HEK293T (cell line): ENCODE data around the gene C12orf76.

Experiments used
- FOXK2 ChIP-seq: fragments of 450-650 bp; IDR thresholded peaks from 2 replicates; pipeline ENCODE4 v1.6.1; 2016; ENCODE audit warnings: mild to moderate bottlenecking
- FOXM1 ChIP-seq: fragments of 450-650 bp; IDR thresholded peaks from 2 replicates; pipeline ENCODE4 v1.6.1; 2017; ENCODE audit warnings: mild to moderate bottlenecking, borderline replicate concordance
- NFRKB ChIP-seq: fragments of 450-650 bp; IDR thresholded peaks from 2 replicates; pipeline ENCODE4 v1.6.1; 2016; ENCODE audit warnings: mild to moderate bottlenecking, moderate library complexity
- ZNF384 ChIP-seq: fragments of 450-650 bp; IDR thresholded peaks from 2 replicates; pipeline ENCODE4 v1.6.1; 2016
- TF ChIP-seq, protein P1 (sequence below): fragments of 450-650 bp; IDR thresholded peaks from 2 replicates; pipeline ENCODE4 v1.6.1; 2016

- TF ChIP-seq, protein P1, sequence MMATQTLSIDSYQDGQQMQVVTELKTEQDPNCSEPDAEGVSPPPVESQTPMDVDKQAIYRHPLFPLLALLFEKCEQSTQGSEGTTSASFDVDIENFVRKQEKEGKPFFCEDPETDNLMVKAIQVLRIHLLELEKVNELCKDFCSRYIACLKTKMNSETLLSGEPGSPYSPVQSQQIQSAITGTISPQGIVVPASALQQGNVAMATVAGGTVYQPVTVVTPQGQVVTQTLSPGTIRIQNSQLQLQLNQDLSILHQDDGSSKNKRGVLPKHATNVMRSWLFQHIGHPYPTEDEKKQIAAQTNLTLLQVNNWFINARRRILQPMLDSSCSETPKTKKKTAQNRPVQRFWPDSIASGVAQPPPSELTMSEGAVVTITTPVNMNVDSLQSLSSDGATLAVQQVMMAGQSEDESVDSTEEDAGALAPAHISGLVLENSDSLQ, result no peak
- TF ChIP-seq FOXM1 (no peak), ZNF384 (no peak), NFRKB (no peak), FOXK2 (no peak)
These were observed 10.7 kb upstream of the C12orf76 start for GRCh38 chr12:110058875-110059615.
